Left colon (tissue), 2 donors: Measurements from ENCODE around the gene PADI1. TPM values are rescaled to one million over a fixed set of nuclear protein-coding genes. Genes with fewer than 3 reads are reported as not detected.

Source experiments
- ATAC-seq: fragments of 200-7000 bp; cut with Tn5 transposase; one replicate; pipeline ENCODE4 v1.9.1; 2020; ENCODE audit warnings: mild to moderate bottlenecking, moderate library complexity
- DNase-seq, 2 donors: peaks; one replicate each; pipeline ENCODE4 v3.0.0-alpha.2; 2020
- intact Hi-C, 2 donors: fragments of 100-400 bp; cut with DNase I in 1 of 2; cut with micrococcal nuclease in 1 of 2; formaldehyde crosslinking; loops; one replicate each; pipeline versions ENCODE4 v1.11.2 to v1.14.0; 2022; cut with DNase I, micrococcal nuclease
- microRNA-seq, 2 donors: library from miRNA; unstranded; fragments of <30 nt; microRNA quantifications; one replicate each; pipeline versions ENCODE4 v1.1.0 to v1.2.0, GENCODE V29; 2020
- total RNA-seq, 2 donors: library from RNA; stranded (reverse); fragmentation: NEBNext Ultra II Directional; extraction: Animal tissue kit (Norgen Biotek cat#: 25700); gene quantifications; one replicate each; pipeline ENCODE4 v1.2.1, GENCODE V29; 2021
- donor health status: DM: no; HTN: no; CAD: no.
- donor health status: DM: yes; HTN: yes; CAD: no.

The PADI1 gene
- total RNA-seq, 2 donors from 2014 or later: 0.27 to 0.47 TPM

- no peak for DNase-seq
- ATAC-seq: no peak
- intact Hi-C loops: no loop called here
These were observed 72.7 kb downstream of the PADI1 start for GRCh38 chr1:17277511-17278159.

GRCh38 chr1:17278996-17279830 is 74.3 kb downstream of the PADI1 start:
- ATAC-seq: no peak
- DNase-seq: no peak
- intact Hi-C loops: no loop called here

- ATAC-seq (no peak), DNase-seq (no peak)
These were observed 75.5 kb downstream of the PADI1 start for GRCh38 chr1:17280436-17280835.

GRCh38 chr1:17280894-17281293 is 76.0 kb downstream of the PADI1 start:
- intact Hi-C loops: no loop called here
- DNase-seq (no peak), ATAC-seq (no peak)

More at GRCh38 chr1:17280436-17280835, 75.5 kb downstream of the PADI1 start:
- intact Hi-C loops: no loop called here

- ATAC-seq (no peak), DNase-seq (no peak)
- intact Hi-C loops: no loop called here
These were observed 76.8 kb downstream of the PADI1 start for GRCh38 chr1:17281775-17282181.

- ATAC-seq (no peak), DNase-seq (no peak)
- intact Hi-C loops: no loop called here
These were observed 77.9 kb downstream of the PADI1 start for GRCh38 chr1:17282836-17283235.

- ATAC-seq (no peak), DNase-seq (no peak)
- intact Hi-C loops: no loop called here
These were observed 81.7 kb downstream of the PADI1 start for GRCh38 chr1:17286646-17287045.

GRCh38 chr1:17287130-17287776 is 82.3 kb downstream of the PADI1 start:
- intact Hi-C loops: no loop called here
- no peak for ATAC-seq
- DNase-seq: no peak

- no peak for ATAC-seq
- intact Hi-C loops: no loop called here
- no peak for DNase-seq
These were observed 84.8 kb downstream of the PADI1 start for GRCh38 chr1:17289721-17290120.

GRCh38 chr1:17290553-17290952 is 85.6 kb downstream of the PADI1 start:
- intact Hi-C loops: no loop called here
- ATAC-seq: no peak
- DNase-seq: no peak

- DNase-seq: no peak
- intact Hi-C loops: no loop called here
- ATAC-seq: no peak
These were observed 87.6 kb downstream of the PADI1 start for GRCh38 chr1:17292299-17293160.

GRCh38 chr1:17293681-17294425 is 88.9 kb downstream of the PADI1 start:
- no peak for DNase-seq
- ATAC-seq: no peak
- intact Hi-C loops: no loop called here

GRCh38 chr1:17295292-17295691 is 90.4 kb downstream of the PADI1 start:
- DNase-seq (no peak), ATAC-seq (no peak)
- intact Hi-C loops: no loop called here

Small RNAs within 50 kb of the gene (microRNA-seq; reads per million reads assigned to microRNA genes)
- gene MIR3972: 0 reads per million in 2 donors

Other genes with a start within 250 kb of the PADI1 start
- gene MFAP2, start 224.5 kb upstream of the PADI1 start, total RNA-seq: 1 to 10 TPM; 2.7 to 3.9 TPM
- gene ATP13A2, start 193.2 kb upstream of the PADI1 start, total RNA-seq: 10 to 100 TPM; 46.2 to 53.9 TPM
- 100 to 1,000 TPM; 185 to 240 TPM for gene SDHB, start 151.1 kb upstream of the PADI1 start, total RNA-seq
- gene PADI2, start 85.7 kb upstream of the PADI1 start, total RNA-seq: 100 to 1,000 TPM; 276 to 278 TPM
- not detected for gene PADI3, start 44.0 kb downstream of the PADI1 start, total RNA-seq
- gene PADI4, start 103.1 kb downstream of the PADI1 start, total RNA-seq: not detected
- gene PADI6, start 167.1 kb downstream of the PADI1 start, total RNA-seq: not detected
- gene RCC2, start 234.5 kb downstream of the PADI1 start, total RNA-seq: 10 to 100 TPM; 48.8 to 64.1 TPM